GM12874 (cell line): Measurements from ENCODE around the gene SUPT5H.

ENCODE experiments used
- TF ChIP-seq, protein P1 (sequence below): IDR thresholded peaks from 2 replicates; pipeline ENCODE4 v1.5.1; 2011; ENCODE audit warnings: low read depth, mild to moderate bottlenecking, control low read depth, low read length, moderate library complexity; ENCODE audit not compliant: insufficient read depth

Gene SUPT5H

DNA sequence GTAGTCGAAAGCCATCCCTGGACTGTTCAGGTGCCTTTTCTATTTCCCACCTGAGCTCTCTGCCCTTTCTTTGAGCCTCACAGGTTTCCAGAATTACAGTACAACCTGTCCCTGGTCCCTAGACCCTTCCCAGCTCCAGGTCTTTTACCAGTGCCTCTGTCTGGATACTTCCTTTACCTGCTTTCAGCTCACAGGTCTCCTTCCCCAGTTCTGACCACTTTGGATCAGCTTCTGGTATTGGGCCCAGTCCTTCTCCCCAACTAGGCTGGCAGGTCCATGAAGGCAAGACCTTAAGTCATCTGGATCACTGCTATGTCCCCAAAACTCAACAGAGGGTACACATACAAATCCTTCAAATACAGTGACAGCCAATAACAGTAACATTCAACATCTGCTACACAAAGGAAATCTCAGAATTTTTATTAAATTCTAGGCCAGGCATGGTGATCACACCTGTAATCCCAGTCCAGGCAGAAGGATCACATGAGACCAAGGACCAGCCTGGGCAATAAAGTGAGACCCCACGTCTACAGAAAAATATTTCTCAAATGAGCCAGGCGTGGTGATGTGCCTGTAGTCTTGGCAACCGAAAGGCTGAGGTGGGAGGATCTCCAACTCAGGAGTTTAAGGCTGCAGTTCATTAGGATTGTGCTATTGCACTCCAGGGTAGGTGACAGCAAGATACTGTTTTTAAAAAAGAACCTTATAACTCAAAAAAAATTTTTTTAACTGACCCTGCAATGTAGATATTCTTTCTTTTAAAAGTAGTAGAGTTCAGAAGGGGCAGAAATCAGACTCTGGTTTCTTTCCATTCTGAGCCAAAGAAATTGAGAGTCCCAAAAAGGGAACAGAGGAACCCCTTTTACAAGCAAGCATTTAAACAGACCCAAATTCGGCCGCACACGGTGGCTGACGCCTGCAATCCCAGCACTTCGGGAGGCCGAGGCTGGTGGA lies 11.0 kb upstream of the SUPT5H start:
- TF ChIP-seq, protein P1, sequence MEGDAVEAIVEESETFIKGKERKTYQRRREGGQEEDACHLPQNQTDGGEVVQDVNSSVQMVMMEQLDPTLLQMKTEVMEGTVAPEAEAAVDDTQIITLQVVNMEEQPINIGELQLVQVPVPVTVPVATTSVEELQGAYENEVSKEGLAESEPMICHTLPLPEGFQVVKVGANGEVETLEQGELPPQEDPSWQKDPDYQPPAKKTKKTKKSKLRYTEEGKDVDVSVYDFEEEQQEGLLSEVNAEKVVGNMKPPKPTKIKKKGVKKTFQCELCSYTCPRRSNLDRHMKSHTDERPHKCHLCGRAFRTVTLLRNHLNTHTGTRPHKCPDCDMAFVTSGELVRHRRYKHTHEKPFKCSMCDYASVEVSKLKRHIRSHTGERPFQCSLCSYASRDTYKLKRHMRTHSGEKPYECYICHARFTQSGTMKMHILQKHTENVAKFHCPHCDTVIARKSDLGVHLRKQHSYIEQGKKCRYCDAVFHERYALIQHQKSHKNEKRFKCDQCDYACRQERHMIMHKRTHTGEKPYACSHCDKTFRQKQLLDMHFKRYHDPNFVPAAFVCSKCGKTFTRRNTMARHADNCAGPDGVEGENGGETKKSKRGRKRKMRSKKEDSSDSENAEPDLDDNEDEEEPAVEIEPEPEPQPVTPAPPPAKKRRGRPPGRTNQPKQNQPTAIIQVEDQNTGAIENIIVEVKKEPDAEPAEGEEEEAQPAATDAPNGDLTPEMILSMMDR: no peak

DNA sequence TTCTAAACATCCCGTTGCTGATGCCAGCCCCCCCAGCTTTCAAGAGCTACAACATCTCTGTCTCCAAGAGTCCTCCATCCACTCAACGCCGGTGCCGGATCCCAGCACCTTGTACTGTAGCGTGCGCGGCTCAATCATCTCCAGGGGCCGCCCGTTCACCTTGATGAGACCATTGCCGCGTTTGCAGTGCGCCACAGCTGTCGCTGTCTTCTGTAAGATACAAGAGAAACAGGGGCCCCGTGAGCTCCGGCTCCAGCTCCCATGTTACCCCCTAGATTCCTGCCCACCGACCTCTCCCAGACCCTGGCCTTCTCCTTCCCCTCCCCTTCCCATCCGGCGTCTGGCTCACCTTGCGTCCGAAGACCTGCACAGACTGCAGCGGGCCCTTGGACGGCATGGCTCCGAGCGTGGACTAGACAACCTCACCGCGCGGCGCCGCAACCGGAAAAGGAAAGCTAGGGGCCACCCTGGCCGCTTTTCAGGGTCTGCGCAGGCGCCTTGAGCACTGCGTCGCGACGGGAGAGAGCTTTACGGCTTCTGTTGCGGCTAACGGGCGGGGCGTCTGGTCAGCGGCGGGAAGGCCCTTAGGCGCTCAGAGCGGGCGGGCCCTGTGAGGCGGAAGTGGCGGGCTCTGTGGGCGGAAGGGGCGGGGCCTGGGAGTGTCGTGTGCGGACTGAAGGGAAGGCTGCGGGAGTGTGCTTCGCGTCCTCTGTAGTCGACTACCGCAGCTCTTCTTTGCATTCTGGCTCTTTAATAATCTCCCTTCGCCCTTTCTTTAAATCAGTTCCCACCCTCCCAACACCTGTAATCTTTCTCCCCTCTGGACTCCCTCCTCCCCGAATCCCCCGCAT lies 9.7 kb upstream of the SUPT5H start, which contains the start of gene RPS16:
TSS of gene RPS16 (minus strand) at position 451 of the 851 bp plus-strand sequence. CDS start at position 397, 54 bp downstream.
- TF ChIP-seq, protein P1: no peak

DNA sequence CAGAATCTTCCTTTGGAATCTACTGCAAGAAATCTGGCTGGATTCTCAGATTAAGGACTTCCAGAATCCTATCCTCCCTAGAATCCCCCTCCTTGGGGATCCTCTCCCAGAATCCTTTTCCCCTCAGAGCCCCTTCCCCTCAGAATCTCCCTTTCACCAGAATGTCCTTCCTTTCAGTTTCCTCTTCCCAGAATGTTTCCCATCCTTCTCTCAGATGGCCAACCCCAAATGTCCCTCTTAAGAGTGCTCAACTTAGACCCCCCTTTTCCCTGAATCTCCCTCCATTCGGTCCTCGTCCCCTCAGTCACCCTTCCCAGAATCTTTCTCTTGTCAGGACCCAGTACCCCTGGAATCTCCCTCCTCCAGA lies 9.0 kb upstream of the SUPT5H start:
- TF ChIP-seq, protein P1: no peak

DNA sequence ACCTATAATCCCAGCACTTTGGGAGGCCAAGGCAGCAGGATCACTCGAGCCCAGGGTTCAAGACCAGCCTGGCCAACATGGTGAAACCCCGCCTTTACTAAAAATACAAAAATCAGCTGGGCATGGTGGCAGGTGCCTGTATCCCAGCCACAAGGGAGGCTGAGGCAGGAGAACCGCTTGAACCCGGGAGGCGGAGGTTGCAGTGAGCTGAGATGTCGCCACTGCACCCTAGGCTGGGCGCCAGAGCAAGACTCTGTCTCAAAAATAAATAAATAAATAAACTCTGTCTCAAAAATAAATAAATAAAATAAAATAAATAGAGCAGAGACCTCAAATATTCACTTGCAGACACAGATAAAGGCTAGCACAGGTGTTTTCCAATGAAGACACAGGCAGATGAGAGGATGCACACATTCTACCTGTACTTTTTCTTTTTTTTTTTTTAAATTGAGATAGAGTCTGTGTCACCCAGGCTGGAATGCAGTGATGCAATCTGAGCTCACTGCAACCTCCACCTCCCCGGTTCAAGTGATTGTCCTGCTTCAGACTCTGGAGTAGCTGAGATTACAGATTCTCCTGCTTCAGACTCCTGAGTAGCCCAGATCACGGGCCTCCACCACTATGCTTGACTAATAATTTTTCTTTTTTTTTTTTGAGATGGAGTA lies 7.0 kb upstream of the SUPT5H start:
- TF ChIP-seq, protein P1: no peak

DNA sequence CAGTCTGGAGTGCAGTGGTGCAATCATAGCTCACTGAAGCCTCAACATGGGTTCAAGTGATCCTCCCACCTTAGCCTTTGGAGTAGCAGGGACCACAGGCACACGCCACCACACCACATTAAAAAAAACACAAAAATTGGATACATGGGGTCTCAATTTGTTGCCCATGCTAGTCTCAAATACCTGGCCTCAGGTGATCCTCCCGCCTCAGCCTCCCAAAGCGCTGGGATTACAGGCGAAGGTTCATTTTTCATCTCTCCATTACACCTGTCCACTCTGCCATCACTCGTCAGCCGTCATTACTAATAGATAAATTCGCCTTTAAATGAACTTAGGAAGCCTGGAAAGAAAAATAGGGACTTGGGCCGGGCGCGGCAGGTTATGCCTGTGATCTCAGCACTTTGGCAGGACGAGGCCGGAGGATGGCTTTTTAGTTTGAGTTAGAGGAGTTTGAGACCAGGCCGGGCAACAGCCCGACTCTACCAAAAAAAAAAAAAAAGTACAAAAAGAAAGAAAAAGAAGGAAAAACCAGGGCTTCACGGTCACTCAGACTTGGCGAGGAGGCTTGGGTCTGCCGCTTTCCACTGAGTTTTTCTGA lies 685 bp upstream of the SUPT5H start:
- TF ChIP-seq, protein P1: no peak

DNA sequence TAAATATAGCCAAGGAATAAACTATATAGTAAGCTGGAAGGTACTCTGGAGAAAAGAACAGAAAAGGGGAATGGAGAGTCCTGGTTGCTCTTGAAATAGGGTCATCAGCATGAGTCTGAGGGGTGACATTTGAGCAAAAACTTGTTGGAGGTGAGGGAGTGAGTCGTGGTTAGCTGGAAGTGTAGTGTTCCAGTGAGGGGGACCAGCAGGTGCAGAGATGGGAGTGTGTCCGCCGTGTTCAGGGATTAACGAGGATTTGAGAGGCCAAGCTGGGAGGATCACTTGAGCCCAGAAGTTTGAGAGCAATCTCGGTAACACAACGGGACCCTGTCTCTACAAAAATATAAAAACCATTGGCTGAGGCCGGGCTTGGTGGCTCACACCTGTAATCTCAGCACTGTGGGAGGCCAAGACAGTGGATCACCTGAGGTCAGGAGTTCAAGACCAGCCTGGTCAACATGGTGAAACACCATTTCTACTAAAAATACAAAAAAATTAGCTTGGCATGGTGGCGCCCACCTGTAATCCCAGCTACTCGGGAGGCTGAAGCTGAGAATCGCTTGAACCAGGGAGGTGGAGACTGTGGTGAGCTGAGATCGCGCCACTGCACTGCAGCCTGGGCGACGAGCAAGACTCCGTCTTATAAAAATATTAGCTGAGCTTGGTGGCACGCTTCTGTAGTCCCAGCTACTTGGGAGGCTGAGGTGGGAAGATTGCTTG lies 1.1 kb downstream of the SUPT5H start:
- TF ChIP-seq, protein P1: no peak
